Mucosa of rectum (tissue), 2 donors: ENCODE data around the gene ZNF470.

Experiments
- H3K27ac ChIP-seq, 2 donors: one replicate each; pipeline ENCODE4 v1.7.0; 2013; ENCODE audit warnings: inconsistent platforms in 2 of 2, low read depth in 2 of 2, low read length in 2 of 2
- H3K27me3 ChIP-seq, 2 donors: one replicate each; pipeline ENCODE4 v1.7.0; 2013; ENCODE audit warnings: low read length in 2 of 2; ENCODE audit not compliant: control insufficient read depth in 2 of 2, insufficient read depth in 2 of 2
- H3K36me3 ChIP-seq, 2 donors: one replicate each; pipeline ENCODE4 v1.7.0; 2013; ENCODE audit warnings: low read length in 2 of 2; ENCODE audit not compliant: control insufficient read depth in 2 of 2, insufficient read depth in 2 of 2
- H3K4me1 ChIP-seq, 2 donors: one replicate each; pipeline ENCODE4 v1.7.0; 2013; ENCODE audit warnings: low read length in 2 of 2, mild to moderate bottlenecking in 1 of 2; ENCODE audit not compliant: control insufficient read depth in 2 of 2, insufficient read depth in 2 of 2
- H3K4me3 ChIP-seq, 2 donors: one replicate each; pipeline ENCODE4 v1.7.0; 2013; ENCODE audit warnings: low read length in 2 of 2
- H3K9ac ChIP-seq, 2 donors: one replicate each; pipeline ENCODE4 v1.7.0; 2013; ENCODE audit warnings: low read length in 2 of 2, low read depth in 1 of 2, mild to moderate bottlenecking in 1 of 2
- H3K9me3 ChIP-seq, 2 donors: one replicate each; pipeline ENCODE4 v1.7.0; 2013; ENCODE audit warnings: low read length in 2 of 2; ENCODE audit not compliant: control insufficient read depth in 2 of 2
- donor health status: healthy.
- donor health status: Normal muscosa, but diverticular disease.

The ZNF470 gene

GRCh38 chr19:56633021-56633420, 65.8 kb downstream of the ZNF470 start:
- Histone ChIP-seq H3K27me3 (no peaks in the 10 kb centered on the region), H3K4me1 (no peaks in the 10 kb centered on the region), H3K9me3 (peaks cover 12 to 13% of the 10 kb centered on the region in 2 donors), H3K9ac (no peak overlapping the region), H3K4me3 (no peak overlapping the region), H3K36me3 (no peaks in the 10 kb centered on the region), H3K27ac (no peak overlapping the region)

GRCh38 chr19:56637976-56638555, 70.8 kb downstream of the ZNF470 start:
- no peaks in the 10 kb centered on the region for H3K4me1 ChIP-seq
- H3K9me3 ChIP-seq, result peaks cover 3 to 8% of the 10 kb centered on the region in 2 donors
- no peak overlapping the region for H3K9ac ChIP-seq
- H3K4me3 ChIP-seq, result no peak overlapping the region
- H3K27me3 ChIP-seq, result no peaks in the 10 kb centered on the region
- H3K36me3 ChIP-seq, result no peaks in the 10 kb centered on the region
- H3K27ac ChIP-seq, result no peak overlapping the region
